Fibroblast of upper back skin (primary cell): ENCODE results near the gene GLP2R.
A peak's percentile ranks its signal among the peaks of the same experiment; 100 is the strongest.

Experiments used
- DNase-seq: peaks from one replicate; pipeline ENCODE4 v3.0.0-alpha.2; 2013

The GLP2R gene

GRCh38 chr17:9859781-9860180 lies 34.1 kb downstream of the GLP2R start:
- DNase-seq, result no peak

GRCh38 chr17:9860851-9861250 lies 35.1 kb downstream of the GLP2R start:
- DNase-seq, result no peak

GRCh38 chr17:9862220-9862619 lies 36.5 kb downstream of the GLP2R start:
- no peak for DNase-seq

GRCh38 chr17:9862949-9863348 lies 37.2 kb downstream of the GLP2R start:
- no peak for DNase-seq

- DNase-seq, result no peak
These were observed 39.9 kb downstream of the GLP2R start for GRCh38 chr17:9865586-9865985.

GRCh38 chr17:9868552-9868951 lies 42.8 kb downstream of the GLP2R start:
- DNase-seq, result no peak

GRCh38 chr17:9872852-9873251 lies 47.1 kb downstream of the GLP2R start:
- no peak for DNase-seq

GRCh38 chr17:9874722-9875121 lies 49.0 kb downstream of the GLP2R start:
- no peak for DNase-seq

- peak; percentile 71 for DNase-seq
These were observed 49.7 kb downstream of the GLP2R start for GRCh38 chr17:9875441-9875840.

GRCh38 chr17:9878356-9878755 lies 52.6 kb downstream of the GLP2R start:
- no peak for DNase-seq

- DNase-seq, result peak; percentile 63
These were observed 53.2 kb downstream of the GLP2R start for GRCh38 chr17:9878786-9879525.

- DNase-seq, result peak; percentile 48
These were observed 54.9 kb downstream of the GLP2R start for GRCh38 chr17:9880582-9880999.

GRCh38 chr17:9883451-9883850 lies 57.7 kb downstream of the GLP2R start:
- no peak for DNase-seq

GRCh38 chr17:9886141-9886930 lies 60.6 kb downstream of the GLP2R start:
- no peak for DNase-seq

GRCh38 chr17:9887508-9887907 lies 61.8 kb downstream of the GLP2R start:
- no peak for DNase-seq

- DNase-seq, result no peak
These were observed 64.4 kb downstream of the GLP2R start for GRCh38 chr17:9890124-9890523.

- peak; percentile 75 for DNase-seq
These were observed 67.8 kb downstream of the GLP2R start for GRCh38 chr17:9893411-9894012.

- no peak for DNase-seq
These were observed 68.5 kb downstream of the GLP2R start for GRCh38 chr17:9894231-9894630.

- no peak for DNase-seq
These were observed 70.2 kb downstream of the GLP2R start for GRCh38 chr17:9895923-9896322.

GRCh38 chr17:9897372-9897968 lies 71.7 kb downstream of the GLP2R start:
- DNase-seq, result no peak

GRCh38 chr17:9898812-9899211 lies 73.1 kb downstream of the GLP2R start:
- no peak for DNase-seq

- peak; percentile 27 for DNase-seq
These were observed 73.7 kb downstream of the GLP2R start for GRCh38 chr17:9899280-9900043.
